HCT116 (cell line): ENCODE data around the gene CEP162. TPM values are rescaled to one million over a fixed set of nuclear protein-coding genes. Genes with fewer than 3 reads are reported as not detected.

Experiments
- ATAC-seq: fragments of 200-7000 bp; cut with Tn5 transposase; 2 replicates; pipeline ENCODE4 v1.9.1; 2020; ENCODE audit warnings: mild to moderate bottlenecking, moderate library complexity
- BruUV-seq: library from RNA; stranded (reverse); fragments of 400-500 nt; replicated peaks from 2 replicates; lab custom pipeline; 2021; lab: Mats Ljungman, UMichigan
- CTCF ChIA-PET: fragments of 300-600 bp; sonication (Branson Sonifier 250); formaldehyde crosslinking; loops from one replicate; lab custom pipeline; 2021; ENCODE audit warnings: antibody characterized with exemption; lab: Charles Lee
- POLR2A ChIA-PET: fragments of 300-600, 350-600 bp; sonication (Branson Sonifier 250); formaldehyde crosslinking; loops from one replicate; lab custom pipeline; 2021; ENCODE audit warnings: antibody characterized with exemption; lab: Charles Lee
- RAD21 ChIA-PET, 2 experiments: fragments of 300-600 bp; sonication (Branson Sonifier 250); formaldehyde crosslinking; loops; one replicate each; lab custom pipeline; 2023; ENCODE audit warnings: low total read pairs in 2 of 2; ENCODE audit not compliant: uncharacterized antibody in 2 of 2, unreplicated experiment in 2 of 2, low non-redundant PET in 1 of 2; lab: Charles Lee
- DNase-seq: peaks from one replicate; pipeline ENCODE4 v3.0.0-alpha.2; 2010; ENCODE audit warnings: low read depth, low spot score
- H2AFZ ChIP-seq: fragments of 200-600 bp; shearing (Covaris generic), sonication (generic); 2 replicates; pipeline ENCODE4 v1.6.1; 2017; ENCODE audit warnings: low read depth, mixed run types, mixed read lengths, antibody characterized with exemption, low read length; ENCODE audit not compliant: poor library complexity, severe bottlenecking
- H3K27ac ChIP-seq: 2 replicates; pipeline ENCODE4 v1.5.1; 2012; ENCODE audit warnings: low read depth, low read length
- H3K27me3 ChIP-seq: fragments of 200-600 bp; sonication (generic); 2 replicates; pipeline ENCODE4 v1.6.1; 2016; ENCODE audit warnings: mixed run types, low read length, mixed read lengths; ENCODE audit not compliant: insufficient read depth
- H3K36me3 ChIP-seq, 2 experiments: fragments of 200-500 bp in 1 of 2; fragments of 200-600 bp in 1 of 2; sonication (Bioruptor generic) in 1 of 2; sonication (generic) in 1 of 2; 2 replicates each; pipeline versions ENCODE4 v1.5.1 to v1.6.1; 2014 to 2016; ENCODE audit warnings: low read length in 2 of 2, inconsistent platforms in 1 of 2, mixed read lengths in 1 of 2, mixed run types in 1 of 2; ENCODE audit not compliant: insufficient read depth in 2 of 2, control insufficient read depth in 1 of 2
- H3K4me1 ChIP-seq, 2 experiments: fragments of 200-600 bp in 1 of 2; sonication (generic) in 1 of 2; 2 replicates each; pipeline versions ENCODE4 v1.5.1 to v1.6.1; 2012 to 2017; ENCODE audit warnings: low read length in 2 of 2, inconsistent platforms in 1 of 2, mild to moderate bottlenecking in 1 of 2, mixed read lengths in 1 of 2, mixed run types in 1 of 2, moderate library complexity in 1 of 2; ENCODE audit not compliant: insufficient read depth in 2 of 2, control insufficient read depth in 1 of 2
- H3K4me2 ChIP-seq: fragments of 200-600 bp; sonication (generic); 2 replicates; pipeline ENCODE4 v1.6.1; 2017; ENCODE audit warnings: mixed run types, low read length, mixed read lengths
- H3K4me3 ChIP-seq, 2 experiments: fragments of 200-600 bp in 1 of 2; sonication (generic) in 1 of 2; replicated peaks in 1 of 2; 2 replicates each; pipeline ENCODE4 v1.5.1; 2011 to 2016; ENCODE audit warnings: low read length in 2 of 2, control low read depth in 1 of 2, low read depth in 1 of 2, mild to moderate bottlenecking in 1 of 2, mixed read lengths in 1 of 2, mixed run types in 1 of 2
- H3K79me2 ChIP-seq: fragments of 200-600 bp; sonication (generic); 2 replicates; pipeline ENCODE4 v1.6.1; 2017; ENCODE audit warnings: mild to moderate bottlenecking, mixed run types, low read length, moderate library complexity, mixed read lengths; ENCODE audit not compliant: insufficient read depth
- H3K9ac ChIP-seq: fragments of 200-600 bp; sonication (generic); 2 replicates; pipeline ENCODE4 v1.6.1; 2016; ENCODE audit warnings: low read length, mixed read lengths
- H3K9me2 ChIP-seq: fragments of 200-600 bp; sonication (generic), shearing (Covaris generic); 2 replicates; pipeline ENCODE4 v1.6.1; 2017; ENCODE audit warnings: mixed run types, mild to moderate bottlenecking, moderate library complexity; ENCODE audit not compliant: insufficient read depth
- H3K9me3 ChIP-seq, 2 experiments: fragments of 200-500 bp in 1 of 2; fragments of 200-600 bp in 1 of 2; sonication (Bioruptor generic) in 1 of 2; sonication (generic) in 1 of 2; 2 replicates each; pipeline ENCODE4 v1.6.1; 2014 to 2017; ENCODE audit warnings: low read length in 2 of 2, mixed read lengths in 2 of 2, inconsistent platforms in 1 of 2, low read depth in 1 of 2, mild to moderate bottlenecking in 1 of 2, mixed run types in 1 of 2, moderate library complexity in 1 of 2; ENCODE audit not compliant: control insufficient read depth in 1 of 2, insufficient read depth in 1 of 2
- H4K20me1 ChIP-seq: fragments of 200-600 bp; sonication (generic), shearing (Covaris generic); 2 replicates; pipeline ENCODE4 v1.6.1; 2017; ENCODE audit warnings: mixed run types, mild to moderate bottlenecking, moderate library complexity; ENCODE audit not compliant: insufficient read depth
- CEBPB ChIP-seq: IDR thresholded peaks from 2 replicates; pipeline ENCODE4 v1.6.1; 2012; ENCODE audit warnings: low read depth
- ELF1 ChIP-seq: IDR thresholded peaks from 2 replicates; pipeline ENCODE4 v1.6.1; 2012; ENCODE audit warnings: low read depth, borderline replicate concordance
- EZH2phosphoT487 ChIP-seq: fragments of 200-600 bp; IDR thresholded peaks from 2 replicates; pipeline ENCODE4 v1.6.1; 2018; ENCODE audit warnings: antibody characterized with exemption, borderline replicate concordance
- FOSL1 ChIP-seq: IDR thresholded peaks from 2 replicates; pipeline ENCODE4 v1.6.1; 2012; ENCODE audit warnings: low read depth
- RAD21 ChIP-seq: IDR thresholded peaks from 2 replicates; pipeline ENCODE4 v1.6.1; 2012; ENCODE audit warnings: low read depth, mild to moderate bottlenecking
- TCF7L2 ChIP-seq: IDR thresholded peaks from 2 replicates; pipeline ENCODE4 v1.7.0; 2011; ENCODE audit warnings: borderline replicate concordance, inconsistent platforms; ENCODE audit not compliant: insufficient read depth, insufficient read length; ENCODE audit errors: extremely low read depth
- ZNF274 ChIP-seq: fragments of 200-500 bp; sonication (Bioruptor generic); IDR thresholded peaks from 2 replicates; pipeline ENCODE4 v1.6.1; 2014; ENCODE audit warnings: mild to moderate bottlenecking, low read depth, low read length, inconsistent platforms
- intact Hi-C: fragments of 100-400 bp; cut with micrococcal nuclease; formaldehyde crosslinking; loops from 2 replicates; pipeline ENCODE4 v1.10.0; 2022
- total RNA-seq: library from RNA; stranded (reverse); gene quantifications from one replicate; pipeline ENCODE4 v1.2.1, GENCODE V29; 2021; ENCODE audit not compliant: unreplicated experiment
- TF ChIP-seq, protein P1 (sequence below), 3 experiments: fragments of 200-600 bp in 1 of 3; sonication (generic) in 1 of 3; IDR thresholded peaks in 2 of 3; conservative IDR thresholded peaks in 1 of 3; 2 replicates each; pipeline ENCODE4 v1.5.1; 2012 to 2017; ENCODE audit warnings: low read depth in 2 of 3, low read length in 2 of 3, antibody characterized with exemption in 1 of 3, borderline replicate concordance in 1 of 3, control low read depth in 1 of 3, mild to moderate bottlenecking in 1 of 3, mixed read lengths in 1 of 3, mixed run types in 1 of 3, moderate library complexity in 1 of 3; ENCODE audit not compliant: insufficient read depth in 1 of 3
- TF ChIP-seq, protein P2 (sequence below): IDR thresholded peaks from 2 replicates; pipeline ENCODE4 v1.6.1; 2011; ENCODE audit warnings: mild to moderate bottlenecking, low read length, moderate library complexity; ENCODE audit not compliant: insufficient replicate concordance; ENCODE audit errors: extremely low read depth
- TF ChIP-seq, protein P3 (sequence below): IDR thresholded peaks from 2 replicates; pipeline ENCODE4 v1.6.1; 2012; ENCODE audit warnings: low read depth

The CEP162 gene
- total RNA-seq, 1 experiment from 2014 or later = 5.5 TPM

DNA sequence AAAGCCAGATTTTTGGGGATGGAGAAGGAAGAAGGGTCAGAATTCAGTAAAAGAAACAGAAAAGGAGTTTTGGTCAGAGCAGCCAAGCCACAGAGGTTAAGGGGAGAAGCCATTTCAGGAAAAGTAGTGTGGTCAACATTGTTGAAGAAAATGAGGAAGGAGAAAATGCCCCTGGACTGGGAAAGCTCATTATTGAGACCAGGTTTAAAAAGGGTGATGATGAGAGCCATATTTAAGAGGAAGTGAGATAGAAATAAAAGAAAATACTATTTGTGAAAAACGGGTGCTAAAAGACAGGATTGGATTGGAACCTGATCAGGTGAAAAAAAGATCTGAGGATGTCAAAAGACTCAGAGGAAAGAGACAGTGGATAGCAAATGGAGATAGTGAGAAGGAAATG is 75.8 kb downstream of the CEP162 start:
- peaks cover 4% of the 10 kb centered on the region; the same call in 1 of the 2 replicates for H3K9me2 ChIP-seq
- H2AFZ ChIP-seq = no peak overlapping the region
- no peaks in the 10 kb centered on the region for H3K36me3 ChIP-seq
- DNase-seq (no peak), ATAC-seq (no peak)
- BruUV-seq = no TSS peak
- no peak for TF ChIP-seq EZH2phosphoT487
- no peak for TF ChIP-seq ZNF274
- TF ChIP-seq TCF7L2 = no peak
- TF ChIP-seq, protein P1, sequence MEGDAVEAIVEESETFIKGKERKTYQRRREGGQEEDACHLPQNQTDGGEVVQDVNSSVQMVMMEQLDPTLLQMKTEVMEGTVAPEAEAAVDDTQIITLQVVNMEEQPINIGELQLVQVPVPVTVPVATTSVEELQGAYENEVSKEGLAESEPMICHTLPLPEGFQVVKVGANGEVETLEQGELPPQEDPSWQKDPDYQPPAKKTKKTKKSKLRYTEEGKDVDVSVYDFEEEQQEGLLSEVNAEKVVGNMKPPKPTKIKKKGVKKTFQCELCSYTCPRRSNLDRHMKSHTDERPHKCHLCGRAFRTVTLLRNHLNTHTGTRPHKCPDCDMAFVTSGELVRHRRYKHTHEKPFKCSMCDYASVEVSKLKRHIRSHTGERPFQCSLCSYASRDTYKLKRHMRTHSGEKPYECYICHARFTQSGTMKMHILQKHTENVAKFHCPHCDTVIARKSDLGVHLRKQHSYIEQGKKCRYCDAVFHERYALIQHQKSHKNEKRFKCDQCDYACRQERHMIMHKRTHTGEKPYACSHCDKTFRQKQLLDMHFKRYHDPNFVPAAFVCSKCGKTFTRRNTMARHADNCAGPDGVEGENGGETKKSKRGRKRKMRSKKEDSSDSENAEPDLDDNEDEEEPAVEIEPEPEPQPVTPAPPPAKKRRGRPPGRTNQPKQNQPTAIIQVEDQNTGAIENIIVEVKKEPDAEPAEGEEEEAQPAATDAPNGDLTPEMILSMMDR (IDR thresholded peaks at IDR 0.05 in 2 of 3, conservative IDR thresholded peaks at IDR 0.05 in 1 of 3; ENCODE audit: borderline replicate concordance in 1 of 3, insufficient read depth in 1 of 3, low read depth in 2 of 3, low read length in 2 of 3) = no peak
- TF ChIP-seq RAD21 = no peak
- TF ChIP-seq ELF1 = no peak
- TF ChIP-seq CEBPB = no peak
- ChIA-PET RAD21 (no interaction called here), CTCF (no interaction called here), POLR2A (no interaction called here)
- no peak overlapping the region for H3K4me2 ChIP-seq
- no peak overlapping the region for H3K27ac ChIP-seq
- H4K20me1 ChIP-seq = no peaks in the 10 kb centered on the region
- intact Hi-C loops = no loop called here
- no peaks in the 10 kb centered on the region for H3K79me2 ChIP-seq
- H3K27me3 ChIP-seq = no peaks in the 10 kb centered on the region
- no peaks in the 10 kb centered on the region for H3K9me3 ChIP-seq
- no peaks in the 10 kb centered on the region for H3K4me1 ChIP-seq
- no peak overlapping the region for H3K9ac ChIP-seq
- H3K4me3 ChIP-seq = no peak overlapping the region

DNA sequence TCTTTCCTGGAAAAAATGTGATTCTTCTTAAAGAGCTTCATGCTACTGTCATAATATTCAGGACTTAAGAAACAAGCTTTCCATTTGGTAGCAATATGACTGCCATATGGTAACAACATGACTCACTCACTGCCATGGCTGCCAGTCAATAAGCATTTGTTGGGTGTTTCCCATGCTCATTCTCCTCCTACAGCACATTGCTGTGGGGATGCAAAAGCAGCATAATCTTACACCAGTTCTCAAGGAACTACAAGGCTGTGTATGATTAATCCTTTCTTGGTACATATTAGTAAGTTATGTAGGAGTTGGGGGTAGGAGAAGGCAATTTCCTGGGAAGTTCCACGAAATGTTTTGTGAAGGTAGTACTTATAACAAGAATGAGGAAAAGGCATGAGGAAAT is 76.7 kb downstream of the CEP162 start:
- H3K27me3 ChIP-seq = no peaks in the 10 kb centered on the region
- ChIA-PET POLR2A (no interaction called here), CTCF (no interaction called here), RAD21 (no interaction called here)
- H3K79me2 ChIP-seq = no peaks in the 10 kb centered on the region
- no peak overlapping the region for H3K9ac ChIP-seq
- H2AFZ ChIP-seq = no peak overlapping the region
- H3K36me3 ChIP-seq = no peaks in the 10 kb centered on the region
- intact Hi-C loops = no loop called here
- no peak overlapping the region for H3K27ac ChIP-seq
- no peaks in the 10 kb centered on the region for H4K20me1 ChIP-seq
- DNase-seq (no peak), ATAC-seq (no peak)
- no TSS peak for BruUV-seq
- H3K4me1 ChIP-seq = no peaks in the 10 kb centered on the region
- H3K9me2 ChIP-seq = peaks cover 4% of the 10 kb centered on the region; the same call in 1 of the 2 replicates
- no peak overlapping the region for H3K4me3 ChIP-seq
- H3K4me2 ChIP-seq = no peak overlapping the region
- H3K9me3 ChIP-seq = no peaks in the 10 kb centered on the region
- TF ChIP-seq ZNF274 (no peak), FOSL1 (no peak)
- TF ChIP-seq, protein P2, sequence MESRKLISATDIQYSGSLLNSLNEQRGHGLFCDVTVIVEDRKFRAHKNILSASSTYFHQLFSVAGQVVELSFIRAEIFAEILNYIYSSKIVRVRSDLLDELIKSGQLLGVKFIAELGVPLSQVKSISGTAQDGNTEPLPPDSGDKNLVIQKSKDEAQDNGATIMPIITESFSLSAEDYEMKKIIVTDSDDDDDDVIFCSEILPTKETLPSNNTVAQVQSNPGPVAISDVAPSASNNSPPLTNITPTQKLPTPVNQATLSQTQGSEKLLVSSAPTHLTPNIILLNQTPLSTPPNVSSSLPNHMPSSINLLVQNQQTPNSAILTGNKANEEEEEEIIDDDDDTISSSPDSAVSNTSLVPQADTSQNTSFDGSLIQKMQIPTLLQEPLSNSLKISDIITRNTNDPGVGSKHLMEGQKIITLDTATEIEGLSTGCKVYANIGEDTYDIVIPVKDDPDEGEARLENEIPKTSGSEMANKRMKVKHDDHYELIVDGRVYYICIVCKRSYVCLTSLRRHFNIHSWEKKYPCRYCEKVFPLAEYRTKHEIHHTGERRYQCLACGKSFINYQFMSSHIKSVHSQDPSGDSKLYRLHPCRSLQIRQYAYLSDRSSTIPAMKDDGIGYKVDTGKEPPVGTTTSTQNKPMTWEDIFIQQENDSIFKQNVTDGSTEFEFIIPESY = no peak
- TF ChIP-seq, protein P3, sequence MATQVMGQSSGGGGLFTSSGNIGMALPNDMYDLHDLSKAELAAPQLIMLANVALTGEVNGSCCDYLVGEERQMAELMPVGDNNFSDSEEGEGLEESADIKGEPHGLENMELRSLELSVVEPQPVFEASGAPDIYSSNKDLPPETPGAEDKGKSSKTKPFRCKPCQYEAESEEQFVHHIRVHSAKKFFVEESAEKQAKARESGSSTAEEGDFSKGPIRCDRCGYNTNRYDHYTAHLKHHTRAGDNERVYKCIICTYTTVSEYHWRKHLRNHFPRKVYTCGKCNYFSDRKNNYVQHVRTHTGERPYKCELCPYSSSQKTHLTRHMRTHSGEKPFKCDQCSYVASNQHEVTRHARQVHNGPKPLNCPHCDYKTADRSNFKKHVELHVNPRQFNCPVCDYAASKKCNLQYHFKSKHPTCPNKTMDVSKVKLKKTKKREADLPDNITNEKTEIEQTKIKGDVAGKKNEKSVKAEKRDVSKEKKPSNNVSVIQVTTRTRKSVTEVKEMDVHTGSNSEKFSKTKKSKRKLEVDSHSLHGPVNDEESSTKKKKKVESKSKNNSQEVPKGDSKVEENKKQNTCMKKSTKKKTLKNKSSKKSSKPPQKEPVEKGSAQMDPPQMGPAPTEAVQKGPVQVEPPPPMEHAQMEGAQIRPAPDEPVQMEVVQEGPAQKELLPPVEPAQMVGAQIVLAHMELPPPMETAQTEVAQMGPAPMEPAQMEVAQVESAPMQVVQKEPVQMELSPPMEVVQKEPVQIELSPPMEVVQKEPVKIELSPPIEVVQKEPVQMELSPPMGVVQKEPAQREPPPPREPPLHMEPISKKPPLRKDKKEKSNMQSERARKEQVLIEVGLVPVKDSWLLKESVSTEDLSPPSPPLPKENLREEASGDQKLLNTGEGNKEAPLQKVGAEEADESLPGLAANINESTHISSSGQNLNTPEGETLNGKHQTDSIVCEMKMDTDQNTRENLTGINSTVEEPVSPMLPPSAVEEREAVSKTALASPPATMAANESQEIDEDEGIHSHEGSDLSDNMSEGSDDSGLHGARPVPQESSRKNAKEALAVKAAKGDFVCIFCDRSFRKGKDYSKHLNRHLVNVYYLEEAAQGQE = no peak
